CD14-positive monocyte (primary cell): Measurements from ENCODE around the gene GPC6. TPM values are rescaled to one million over a fixed set of nuclear protein-coding genes. Genes with fewer than 3 reads are reported as not detected.

ENCODE experiments used
- DNase-seq, 3 donors: peaks; one replicate each; pipeline ENCODE4 v3.0.0-alpha.2; 2011 to 2022
- H2AFZ ChIP-seq: 2 replicates; pipeline ENCODE4 v1.6.0; 2012; ENCODE audit warnings: mild to moderate bottlenecking, low read depth, low read length, inconsistent platforms; ENCODE audit not compliant: insufficient read depth, poor library complexity, severe bottlenecking
- H3K27ac ChIP-seq, 2 donors: 1 replicate in 1 of 2; 2 replicates in 1 of 2; pipeline ENCODE4 v1.5.1; 2012 to 2013; ENCODE audit warnings: low read length in 2 of 2, control low read depth in 1 of 2, inconsistent platforms in 1 of 2, low read depth in 1 of 2, mild to moderate bottlenecking in 1 of 2
- H3K27me3 ChIP-seq, 2 donors: one replicate each; pipeline versions ENCODE4 v1.6.0 to v1.6.1; 2011 to 2013; ENCODE audit warnings: low read length in 2 of 2; ENCODE audit not compliant: control insufficient read depth in 2 of 2, insufficient read depth in 2 of 2
- H3K36me3 ChIP-seq, 2 donors: replicated peaks in 1 of 2; 1 replicate in 1 of 2; 2 replicates in 1 of 2; pipeline versions ENCODE4 v1.5.1 to v1.6.1; 2012 to 2013; ENCODE audit warnings: low read length in 2 of 2, control low read depth in 1 of 2, inconsistent platforms in 1 of 2, mild to moderate bottlenecking in 1 of 2; ENCODE audit not compliant: insufficient read depth in 2 of 2, control insufficient read depth in 1 of 2
- H3K4me1 ChIP-seq, 2 donors: 1 replicate in 1 of 2; 2 replicates in 1 of 2; pipeline versions ENCODE4 v1.5.1 to v1.6.1; 2012 to 2013; ENCODE audit warnings: low read length in 2 of 2, control low read depth in 1 of 2, inconsistent platforms in 1 of 2, mild to moderate bottlenecking in 1 of 2, moderate library complexity in 1 of 2; ENCODE audit not compliant: insufficient read depth in 2 of 2, control insufficient read depth in 1 of 2
- H3K4me2 ChIP-seq: replicated peaks from 2 replicates; pipeline ENCODE3; 2012; ENCODE audit warnings: low read length, moderate library complexity, mild to moderate bottlenecking; ENCODE audit not compliant: poor library complexity, severe bottlenecking; ENCODE audit errors: extremely low read depth
- H3K4me3 ChIP-seq, 3 experiments: fragments of 200-600 bp in 1 of 3; sonication (generic) in 1 of 3; replicated peaks in 1 of 3; 1 replicate in 2 of 3; 2 replicates in 1 of 3; pipeline ENCODE4 v1.5.1; 2011 to 2013; ENCODE audit warnings: low read length in 3 of 3, mild to moderate bottlenecking in 3 of 3, control low read depth in 2 of 3, low read depth in 2 of 3, inconsistent platforms in 1 of 3, moderate library complexity in 1 of 3
- H3K79me2 ChIP-seq: 2 replicates; pipeline ENCODE4 v1.6.0; 2012; ENCODE audit warnings: mild to moderate bottlenecking, control low read depth, inconsistent platforms, low read length, moderate library complexity; ENCODE audit not compliant: insufficient read depth
- H3K9ac ChIP-seq: 2 replicates; pipeline ENCODE4 v1.6.0; 2017; ENCODE audit warnings: low read length, mild to moderate bottlenecking; ENCODE audit not compliant: insufficient read depth, poor library complexity, severe bottlenecking
- H3K9me3 ChIP-seq, 2 donors: replicated peaks in 1 of 2; 1 replicate in 1 of 2; 2 replicates in 1 of 2; pipeline versions ENCODE4 v1.5.1 to v1.6.1; 2012 to 2013; ENCODE audit warnings: low read length in 2 of 2, control low read depth in 1 of 2; ENCODE audit not compliant: control insufficient read depth in 1 of 2, insufficient read depth in 1 of 2
- H4K20me1 ChIP-seq: 2 replicates; pipeline ENCODE4 v1.6.0; 2012; ENCODE audit warnings: mild to moderate bottlenecking, low read length, control low read depth, moderate library complexity; ENCODE audit not compliant: insufficient read depth
- H3K27ac Mint-ChIP-seq, 7 donors: one replicate each; pipeline ENCODE4 v1.8.0; 2020; ENCODE audit warnings: mild to moderate bottlenecking in 7 of 7, mixed read lengths in 7 of 7, moderate library complexity in 6 of 7, inconsistent platforms in 2 of 7
- H3K27me3 Mint-ChIP-seq, 3 donors: one replicate each; pipeline ENCODE4 v1.8.0; 2021 to 2022; ENCODE audit warnings: low read depth in 3 of 3, mild to moderate bottlenecking in 3 of 3, mixed read lengths in 3 of 3, moderate library complexity in 3 of 3, inconsistent platforms in 1 of 3
- H3K36me3 Mint-ChIP-seq, 2 donors: one replicate each; pipeline ENCODE4 v1.8.0; 2020; ENCODE audit warnings: mixed read lengths in 2 of 2, inconsistent platforms in 1 of 2, mild to moderate bottlenecking in 1 of 2
- H3K4me1 Mint-ChIP-seq: one replicate; pipeline ENCODE4 v1.8.0; 2020; ENCODE audit warnings: mild to moderate bottlenecking, mixed read lengths
- H3K4me3 Mint-ChIP-seq, 2 donors: one replicate each; pipeline ENCODE4 v1.8.0; 2020; ENCODE audit warnings: mild to moderate bottlenecking in 2 of 2, mixed read lengths in 2 of 2, moderate library complexity in 1 of 2
- H3K9me3 Mint-ChIP-seq, 7 donors: one replicate each; pipeline ENCODE4 v1.8.0; 2020 to 2022; ENCODE audit warnings: mixed read lengths in 7 of 7, mild to moderate bottlenecking in 6 of 7, moderate library complexity in 6 of 7, inconsistent platforms in 2 of 7
- CTCF ChIP-seq: fragments of 200-600 bp; IDR thresholded peaks from one replicate; pipeline ENCODE4 v1.8.0; 2022; ENCODE audit warnings: antibody characterized with exemption, mild to moderate bottlenecking
- WGBS: methylation state at CpG from one replicate; pipeline ENCODE4 v1.1.5; 2013; ENCODE audit warnings: missing lambda C conversion rate; ENCODE audit not compliant: insufficient coverage; 5-methylcytosine and 5-hydroxymethylcytosine counted together
- intact Hi-C, 2 donors: fragments of 100-400 bp; cut with micrococcal nuclease; formaldehyde crosslinking; loops; one replicate each; pipeline versions ENCODE4 v1.15.0 to v1.15.1; 2023
- polyA plus RNA-seq, 3 donors: library from polyadenylated mRNA; depleted of rRNA in 1 of 3; unstranded in 2 of 3; stranded (reverse) in 1 of 3; fragments of 300-500 nt in 2 of 3; fragments of >200 nt in 1 of 3; fragmentation: Illumina TruSeq in 2 of 3; gene quantifications; 1 replicate in 2 of 3; 2 replicates in 1 of 3; pipeline ENCODE4 v1.2.3, GENCODE V29; 2012 to 2021

GPC6 gene
- polyA plus RNA-seq, 3 donors: not detected

GRCh38 chr13:93325303-93326233, 99.0 kb downstream of the GPC6 start:
- no peaks in the 10 kb centered on the region for H3K4me1 Mint-ChIP-seq
- peaks cover 0 to 11% (median 2%) of the 10 kb centered on the region in 7 donors for H3K9me3 Mint-ChIP-seq

More at GRCh38 chr13:93325303-93326233, 99.0 kb downstream of the GPC6 start:
- DNase-seq: no peak
- Mint-ChIP-seq H3K27me3 (peaks cover 0 to 2% (median 0%) of the 10 kb centered on the region in 3 donors), H3K27ac (no peak overlapping the region), H3K4me3 (no peak overlapping the region), H3K36me3 (no peaks in the 10 kb centered on the region)
- intact Hi-C loops: no loop called here
- no peak overlapping the region for H3K27ac ChIP-seq
- H3K4me2 ChIP-seq: no peak overlapping the region
- no peaks in the 10 kb centered on the region for H3K36me3 ChIP-seq
- no peaks in the 10 kb centered on the region for H3K4me1 ChIP-seq
- no peak overlapping the region for H3K9ac ChIP-seq
- 83% methylated on average over 1 of the region's 1 CpG for WGBS
- H3K27me3 ChIP-seq: no peaks in the 10 kb centered on the region
- H3K9me3 ChIP-seq: no peaks in the 10 kb centered on the region
- no peaks in the 10 kb centered on the region for H4K20me1 ChIP-seq
- H3K79me2 ChIP-seq: no peaks in the 10 kb centered on the region
- no peak overlapping the region for H3K4me3 ChIP-seq
- TF ChIP-seq CTCF: no peak
- no peak overlapping the region for H2AFZ ChIP-seq
